Retinal pigment epithelial cell (primary cell): ENCODE measurements around the gene MYBPC1.
A peak's percentile ranks its signal among the peaks of the same experiment; 100 is the strongest.

Experiments
- DNase-seq: peaks from one replicate; pipeline ENCODE4 v3.0.0-alpha.2; 2010; ENCODE audit warnings: low read depth
- H3K4me3 ChIP-seq: 2 replicates; pipeline ENCODE4 v1.5.1; 2011; ENCODE audit warnings: mild to moderate bottlenecking, low read length, control low read depth, moderate library complexity
- CTCF ChIP-seq: conservative IDR thresholded peaks from 2 replicates; pipeline ENCODE4 v1.5.1; 2011; ENCODE audit warnings: low read depth, low read length, control low read depth, inconsistent platforms

MYBPC1 gene

GRCh38 chr12:101691503-101692096 is 96.8 kb downstream of the MYBPC1 start:
- H3K4me3 ChIP-seq: no peak overlapping the region
- DNase-seq: no peak
- TF ChIP-seq CTCF: no peak

DNA sequence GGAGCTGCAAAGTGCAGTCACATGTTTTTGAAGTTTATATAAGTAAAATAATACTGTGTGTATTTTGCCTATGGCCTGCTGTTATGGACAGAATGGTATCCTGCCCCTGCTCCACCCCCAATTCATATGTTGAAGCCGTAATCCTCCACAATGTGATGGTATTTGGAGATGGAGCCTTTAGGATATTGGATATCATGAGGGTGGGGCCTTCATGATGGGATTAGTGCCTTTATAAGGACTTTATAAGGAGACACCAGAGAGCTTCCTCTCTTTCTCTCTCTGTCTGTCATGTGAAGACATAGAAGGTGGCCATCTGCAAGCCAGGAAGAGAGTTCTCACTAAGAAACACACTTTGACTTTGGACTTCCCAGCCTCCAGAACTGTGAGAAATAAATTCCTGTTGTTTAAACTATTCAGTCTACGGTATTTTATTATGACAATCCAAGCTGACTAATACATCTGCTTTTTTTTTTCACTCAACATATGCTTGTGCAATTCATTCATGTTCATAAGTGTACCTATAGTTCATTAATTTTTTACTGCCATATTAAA is 99.6 kb downstream of the MYBPC1 start:
- no peak for DNase-seq
- TF ChIP-seq CTCF: no peak
- no peak overlapping the region for H3K4me3 ChIP-seq

DNA sequence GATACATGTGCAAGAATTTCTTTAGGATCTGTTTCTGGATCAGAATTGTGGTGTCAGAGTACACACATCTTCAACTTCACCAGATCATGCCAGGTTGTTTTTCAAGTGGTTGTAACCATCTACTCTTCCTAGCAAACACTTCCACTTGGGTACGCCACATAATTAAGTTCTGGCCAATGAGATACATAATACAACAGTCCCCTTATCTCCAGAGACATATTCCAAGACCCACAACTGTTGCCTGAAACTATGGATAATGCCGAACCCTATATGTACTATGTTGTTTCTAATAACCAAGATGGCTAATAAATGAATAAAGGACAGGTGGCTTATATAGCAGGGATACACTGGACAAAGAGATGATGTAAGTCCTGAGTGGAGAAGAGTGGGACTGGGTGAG is 100.2 kb downstream of the MYBPC1 start:
- no peak for TF ChIP-seq CTCF
- DNase-seq: no peak
- no peak overlapping the region for H3K4me3 ChIP-seq

GRCh38 chr12:101695706-101696105 is 100.9 kb downstream of the MYBPC1 start:
- no peak overlapping the region for H3K4me3 ChIP-seq
- DNase-seq: no peak
- no peak for TF ChIP-seq CTCF

DNA sequence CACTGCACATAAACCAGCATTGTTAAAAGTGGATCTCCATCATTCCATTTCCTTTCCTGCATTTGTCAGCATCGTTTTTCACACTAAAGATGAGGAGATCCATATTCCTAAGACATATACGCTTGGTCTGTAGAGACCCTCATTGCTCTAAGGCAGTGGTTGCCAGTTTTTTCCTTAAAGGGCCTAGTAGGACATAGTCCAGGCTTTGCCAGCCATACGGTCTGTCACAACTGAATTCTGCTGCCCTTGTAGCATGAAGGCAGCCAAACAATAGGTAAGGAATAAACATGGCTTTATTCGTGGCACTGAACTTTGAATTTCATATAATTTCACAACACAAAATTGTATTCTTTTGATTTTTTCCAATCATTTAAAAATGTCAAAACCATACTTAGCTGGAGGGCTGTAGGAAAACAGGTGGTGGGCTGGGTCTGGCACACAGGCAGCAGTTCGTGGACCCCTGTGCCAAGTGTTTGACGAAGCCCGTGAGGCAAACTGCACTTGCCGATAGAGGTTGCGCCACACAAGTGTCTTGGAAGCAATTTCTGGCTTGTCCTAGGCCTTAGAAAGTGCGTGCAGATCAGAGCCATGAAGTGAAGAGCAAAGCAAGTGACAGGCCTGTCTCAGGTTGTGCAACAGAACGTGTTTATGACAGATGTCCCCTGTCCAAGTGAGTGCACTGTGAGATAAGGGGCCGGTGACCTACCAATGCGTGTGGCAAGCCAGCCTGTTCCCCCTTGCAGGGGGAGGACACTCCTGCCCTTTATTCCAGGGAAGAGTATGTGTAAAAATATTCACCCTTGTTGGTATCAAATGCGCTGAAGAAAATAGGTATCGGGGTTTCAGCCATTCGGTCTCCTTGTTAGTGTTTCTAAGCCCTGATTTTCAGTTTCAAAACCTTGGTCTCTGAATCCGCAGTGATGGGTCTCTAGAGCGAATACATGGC is 101.8 kb downstream of the MYBPC1 start:
- H3K4me3 ChIP-seq: peak overlapping the region; percentile 82
- no peak for TF ChIP-seq CTCF
- DNase-seq: no peak

GRCh38 chr12:101697197-101697929 is 102.6 kb downstream of the MYBPC1 start, which contains the start of gene CHPT1:
CHPT1 (plus strand) TSS chr12:101697640; CDS start chr12:101697862, 222 bp downstream.
- no peak for DNase-seq
- H3K4me3 ChIP-seq: peak within 1 kb of the TSS; percentile 82
- no peak for TF ChIP-seq CTCF
